Cerebellar cortex (tissue), 1 donor: ENCODE measurements around the gene NPC1L1.

ENCODE experiments used
- DNase-seq: peaks from one replicate; pipeline ENCODE4 v3.0.0-alpha.2; 2015; ENCODE audit warnings: low spot score

NPC1L1 gene

DNA sequence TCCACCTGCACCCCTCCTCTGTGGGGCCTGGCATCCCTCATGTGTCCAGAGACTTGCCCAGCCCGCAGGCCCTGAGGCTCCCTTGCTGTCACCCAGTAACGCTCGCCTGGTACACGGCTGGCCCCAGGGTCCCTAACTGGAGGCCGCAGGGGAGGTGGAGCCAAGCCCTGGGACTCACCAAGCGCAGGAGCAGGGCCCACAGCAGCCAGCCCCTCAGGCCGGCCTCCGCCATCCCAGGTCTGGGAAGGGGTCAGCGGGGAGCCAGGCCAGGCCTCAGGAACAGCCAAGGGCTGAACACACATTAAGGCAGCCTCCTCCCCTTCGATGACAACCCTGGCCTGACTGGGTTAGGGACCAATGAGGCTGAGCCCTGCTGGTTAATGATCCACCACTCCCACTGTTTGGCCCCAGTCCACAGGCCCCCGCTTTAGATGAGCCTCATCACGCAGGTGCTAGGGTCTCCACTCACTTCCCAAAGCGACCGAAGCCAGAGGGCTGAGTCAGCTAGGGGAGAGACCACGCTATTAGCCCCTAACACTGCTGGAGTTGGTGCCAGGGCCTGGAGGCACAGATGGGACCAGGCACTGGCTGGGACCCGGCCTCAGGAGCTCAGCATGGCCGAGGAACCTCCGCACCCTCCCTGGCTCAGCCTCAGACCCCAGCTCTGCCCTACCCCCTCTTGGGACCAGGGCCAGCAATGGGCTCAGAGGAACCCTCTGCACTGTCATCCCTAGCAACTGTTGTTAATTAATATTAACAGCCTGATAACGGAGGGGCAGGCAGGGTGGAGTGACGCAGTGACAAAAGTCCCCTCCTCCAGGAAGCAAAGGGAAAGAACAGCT, at the start of gene NPC1L1:
Gene NPC1L1 (minus strand): TSS at position 303 of the 842 bp plus-strand sequence. CDS start 71 bp downstream, at position 232.
- no peak for DNase-seq

DNA sequence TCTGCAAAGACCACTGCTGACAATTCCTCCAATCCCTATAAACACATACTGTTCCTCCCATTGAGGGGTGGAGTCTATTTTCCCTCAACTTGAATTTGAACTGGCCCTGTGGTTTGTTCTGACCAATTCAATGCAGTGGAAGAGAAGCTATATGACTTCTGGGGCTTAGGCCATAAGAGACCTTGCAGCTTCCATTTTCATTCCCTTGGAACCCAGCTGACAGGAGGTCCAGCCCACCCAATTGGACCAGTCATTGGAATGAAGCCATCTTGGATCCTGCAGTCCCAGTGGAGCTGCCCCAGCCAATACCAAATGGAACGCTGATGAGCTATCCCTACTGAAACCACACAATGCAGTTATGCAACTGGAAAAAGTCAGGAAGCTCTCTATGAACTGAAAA, 49.8 kb upstream of the NPC1L1 start:
- DNase-seq: no peak

GRCh38 chr7:44587843-44588711, 46.9 kb upstream of the NPC1L1 start:
- peak; percentile 46 for DNase-seq

DNA sequence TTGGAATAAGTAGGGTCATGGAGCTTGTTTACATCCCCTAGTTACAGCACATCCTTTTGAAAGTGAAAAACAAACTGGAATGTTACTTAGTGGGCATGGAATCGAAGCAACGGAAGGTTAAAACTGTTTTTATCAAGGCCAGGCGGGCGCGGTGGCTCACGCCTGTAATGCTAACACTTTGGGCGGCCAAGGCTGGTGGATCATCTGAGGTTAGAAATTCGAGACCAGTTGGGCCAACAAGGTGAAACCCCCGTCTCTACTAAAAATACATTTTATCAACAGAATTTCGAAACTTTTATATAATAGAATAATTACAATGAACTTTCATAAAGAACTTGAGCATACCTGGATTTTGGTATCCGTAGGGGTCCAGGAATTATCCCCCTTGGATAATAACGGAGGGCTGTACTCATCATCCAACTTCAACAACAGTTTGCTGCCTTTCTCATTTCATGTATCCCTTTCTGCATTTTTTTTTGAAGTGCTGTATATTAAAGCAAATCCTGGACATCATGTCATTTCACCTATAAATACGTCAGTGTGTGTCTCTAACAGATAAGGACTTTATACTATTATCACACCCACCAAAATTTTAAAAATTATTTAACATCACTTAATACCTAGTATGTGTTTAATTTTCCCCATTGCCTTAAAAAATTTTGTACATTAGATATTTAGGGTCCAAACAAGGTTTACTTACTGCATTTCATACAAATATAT, 42.2 kb upstream of the NPC1L1 start:
- DNase-seq: no peak

- DNase-seq: peak; percentile 98
These were observed 40.9 kb upstream of the NPC1L1 start, which contains the start of gene TMED4 for GRCh38 chr7:44581879-44582603. TMED4 (minus strand) TSS chr7:44582231; CDS start chr7:44582206, 25 bp downstream.

GRCh38 chr7:44580945-44581878, 40.1 kb upstream of the NPC1L1 start:
- no peak for DNase-seq

DNA sequence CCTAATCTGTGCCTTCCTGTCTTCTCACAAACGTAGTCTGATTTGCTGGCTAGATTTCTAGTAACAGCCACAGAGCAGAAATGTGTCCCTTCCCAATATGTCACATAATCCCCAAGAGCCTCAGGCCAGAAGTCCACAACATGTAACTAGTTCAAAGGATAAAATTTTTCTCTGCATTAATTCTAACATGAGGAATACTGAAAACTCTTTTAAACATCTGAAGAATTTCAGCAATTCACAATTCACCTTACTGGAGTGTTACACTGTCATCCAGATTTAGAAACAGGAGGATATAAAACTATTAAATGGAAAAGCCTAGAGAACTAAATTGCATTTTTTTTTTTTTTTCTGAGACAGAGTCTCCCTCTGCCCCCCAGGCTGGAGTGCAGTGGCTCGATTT, 35.1 kb upstream of the NPC1L1 start:
- no peak for DNase-seq

GRCh38 chr7:44575054-44575453, 33.9 kb upstream of the NPC1L1 start:
- DNase-seq: no peak

GRCh38 chr7:44574287-44574872, 33.2 kb upstream of the NPC1L1 start:
- no peak for DNase-seq

DNA sequence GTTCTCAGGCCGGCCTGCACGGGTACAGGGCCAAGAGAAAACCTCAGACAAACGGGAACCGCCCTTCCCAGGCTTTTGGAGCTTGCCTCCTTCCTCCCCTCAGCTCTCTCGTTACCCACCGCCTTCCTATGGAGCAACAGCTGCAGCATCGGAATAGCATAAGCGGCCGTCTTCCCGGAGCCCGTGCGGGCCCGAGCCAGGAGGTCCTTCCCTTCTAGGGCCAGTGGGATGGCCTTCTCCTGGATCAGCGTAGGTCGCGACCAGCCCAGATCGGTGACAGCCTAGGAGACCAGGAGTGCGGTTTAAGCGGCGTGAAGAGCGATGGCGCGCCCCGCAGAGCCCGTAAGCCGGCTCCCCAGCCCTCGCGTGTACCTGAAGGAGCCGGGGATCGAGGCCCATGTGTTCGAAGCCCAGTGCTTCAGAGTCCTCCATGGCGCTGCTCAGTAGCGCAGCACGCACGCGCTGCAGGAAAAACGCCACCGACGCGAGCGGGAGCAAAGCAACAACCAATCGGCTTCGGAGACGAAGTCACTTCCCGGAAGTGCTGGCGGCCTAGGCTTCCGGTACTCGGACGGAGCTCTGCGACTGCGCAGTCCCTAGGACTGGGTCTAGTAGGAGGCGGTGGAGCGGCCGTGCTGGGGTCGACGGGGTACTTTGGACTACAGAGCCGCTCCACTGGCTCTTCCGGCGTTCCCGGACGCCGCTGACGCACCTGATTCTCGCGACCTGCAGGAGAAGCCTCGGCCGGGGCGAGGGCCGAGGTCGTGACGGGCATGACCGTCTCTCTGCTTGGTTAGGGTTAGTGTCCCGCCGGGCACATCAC, 32.5 kb upstream of the NPC1L1 start, which contains the start of gene DDX56:
Gene DDX56 (minus strand): TSS at position 445 of the 823 bp plus-strand sequence. CDS start 13 bp downstream, at position 432.
- DNase-seq: peak; percentile 96

- DNase-seq: no peak
These were observed 31.6 kb upstream of the NPC1L1 start for GRCh38 chr7:44572771-44573170.

DNA sequence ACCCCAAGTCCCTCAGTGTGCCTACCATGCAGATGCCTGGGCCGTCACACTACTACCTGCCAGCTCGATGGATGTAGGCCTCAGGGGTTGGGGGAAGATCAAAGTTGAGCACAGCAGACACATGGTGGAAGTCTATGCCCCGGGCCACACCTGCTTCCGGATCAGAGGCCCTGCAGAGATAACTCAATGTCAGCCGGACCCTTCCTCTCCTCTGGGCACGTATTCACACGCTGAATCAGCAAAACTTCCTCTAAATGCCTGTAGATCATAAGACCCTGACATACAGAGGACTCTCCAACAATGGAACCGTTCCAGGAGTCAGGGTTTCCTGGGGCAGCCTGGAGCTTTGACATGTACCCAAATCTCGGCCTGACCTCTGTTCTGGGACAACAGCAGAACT, 28.8 kb upstream of the NPC1L1 start:
- no peak for DNase-seq

DNA sequence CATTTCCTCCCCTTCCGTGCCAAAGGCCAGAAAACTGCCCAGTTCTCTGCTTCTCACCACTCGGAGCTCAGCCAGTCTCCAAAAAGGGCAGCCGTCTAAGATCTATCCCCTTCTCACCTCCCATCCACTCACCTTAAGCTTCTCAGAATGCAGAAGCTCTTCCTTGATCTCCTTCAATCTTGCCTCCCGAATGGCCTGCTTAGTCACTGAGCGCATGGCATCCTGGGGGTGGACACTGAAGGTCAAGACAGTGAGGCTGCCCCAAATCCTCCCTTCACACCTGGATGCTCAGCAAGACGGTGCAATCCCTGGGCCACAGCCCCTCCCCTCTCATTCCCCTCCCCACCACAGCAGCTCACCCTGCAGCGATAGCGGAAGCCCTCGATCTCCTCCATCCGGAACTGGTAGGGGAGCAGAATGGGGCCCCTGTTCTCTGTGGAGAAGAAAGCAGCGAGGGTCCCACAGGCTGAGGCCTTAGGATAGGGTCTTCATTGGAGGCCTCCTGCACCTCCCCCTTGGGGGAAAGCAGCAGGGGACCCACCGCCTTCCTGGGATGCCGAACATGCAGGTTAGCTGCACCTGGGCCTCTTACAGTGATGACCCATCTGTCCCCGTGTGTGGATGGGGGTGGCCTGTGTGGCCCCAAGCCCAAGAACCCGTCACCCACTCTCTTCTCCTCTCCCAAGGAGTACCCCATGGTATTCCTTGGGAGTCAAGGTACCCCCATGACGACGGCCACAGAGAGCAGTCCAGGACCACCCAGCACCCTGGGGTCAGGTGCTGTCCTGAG, 27.8 kb upstream of the NPC1L1 start:
- DNase-seq: no peak

GRCh38 chr7:44567884-44568283, 26.8 kb upstream of the NPC1L1 start:
- DNase-seq: no peak

DNA sequence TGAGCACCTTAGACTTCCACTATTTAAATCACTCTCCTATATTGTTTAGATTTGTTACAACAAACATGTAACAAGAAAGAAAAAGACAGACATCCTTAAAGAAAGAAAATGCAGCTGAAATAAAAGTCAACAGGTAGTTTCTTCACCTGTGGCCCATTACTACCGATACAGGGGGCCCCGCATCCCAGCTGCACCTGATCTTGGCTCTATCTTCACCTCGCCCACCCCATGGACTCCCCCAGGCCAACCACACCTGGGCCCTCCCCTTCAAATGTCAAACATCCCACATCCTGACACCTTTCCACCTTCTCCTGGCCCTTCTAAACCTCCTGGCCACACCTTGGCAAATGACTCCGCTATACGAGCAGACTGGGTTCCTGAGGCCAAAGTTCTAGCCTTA, 25.6 kb upstream of the NPC1L1 start:
- no peak for DNase-seq

GRCh38 chr7:44565795-44566559, 24.8 kb upstream of the NPC1L1 start:
- DNase-seq: peak; percentile 54

DNA sequence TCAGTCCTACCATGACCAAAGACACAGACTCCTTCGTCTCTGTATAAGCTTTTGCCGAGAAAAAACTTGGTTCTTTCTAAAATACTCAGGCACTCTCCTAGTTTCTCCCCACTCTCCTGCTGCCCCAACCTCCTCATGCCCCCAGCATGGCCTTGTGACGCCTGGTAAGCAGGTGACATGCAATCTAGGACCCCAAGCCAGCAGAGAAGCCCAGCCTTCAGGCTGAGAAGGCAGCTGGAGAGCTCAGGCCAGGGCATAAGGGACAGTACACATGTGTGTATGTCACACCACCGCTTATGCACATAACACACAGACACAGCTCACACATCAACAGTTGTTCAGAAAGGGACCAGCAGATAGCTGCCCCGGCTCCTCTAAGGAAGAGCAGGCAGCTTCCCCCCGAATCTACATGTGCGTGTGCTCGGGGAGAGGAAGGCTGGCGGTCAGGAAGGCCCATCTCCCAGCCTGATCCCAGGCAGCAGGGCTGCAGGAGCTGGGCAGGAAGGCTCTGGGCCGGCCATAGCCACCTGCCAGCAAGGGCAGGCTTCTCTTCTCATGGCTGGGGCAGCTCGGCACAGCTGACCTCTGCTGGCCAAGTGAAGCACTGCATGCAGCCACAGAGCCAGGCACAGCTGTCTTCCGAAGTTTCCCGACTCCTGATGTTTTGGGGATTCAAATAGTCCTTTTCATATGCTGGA, 24.1 kb upstream of the NPC1L1 start:
- peak; percentile 67 for DNase-seq
